Renal cortex interstitium (tissue), 15 donors: ENCODE results near the gene PACSIN2. TPM values are rescaled to one million over a fixed set of nuclear protein-coding genes. Genes with fewer than 3 reads are reported as not detected.
A peak's percentile ranks its signal among the peaks of the same experiment; 100 is the strongest.

Experiments
- DNase-seq, 11 donors: peaks; one replicate each; pipeline ENCODE4 v3.0.0-alpha.2; 2013; ENCODE audit warnings: low read depth in 9 of 11, low spot score in 4 of 11; ENCODE audit errors: extremely low read depth in 1 of 11
- long read RNA-seq, 16 experiments: transcript quantifications; one replicate each; lab custom pipeline, GENCODE V29; 2026
- polyA plus RNA-seq, 3 donors: library from polyadenylated mRNA; unstranded; fragments of 120-200 nt; gene quantifications; one replicate each; pipeline ENCODE4 v1.2.1, GENCODE V29; 2013; ENCODE audit not compliant: insufficient read length in 3 of 3

The PACSIN2 gene
- polyA plus RNA-seq = 10 to 100 TPM; 62.5 to 72.4 (median 69.1) TPM
- long read RNA-seq, donor 1, transcript PACSIN2-201 (11 exons, 3,249 nt) = major isoform, 5 of 5 reads
- long read RNA-seq, donor 1, partial matches to known transcripts = 0 of 5 reads
- long read RNA-seq, donor 1, other reads (novel, unspliced or antisense) = 0 of 5 reads
- long read RNA-seq, donor 2, partial matches to known transcripts = 0 of 2 reads
- long read RNA-seq, donor 2, other reads (novel, unspliced or antisense) = 0 of 2 reads
- long read RNA-seq, donor 3, transcript PACSIN2-201 (11 exons, 3,249 nt) = major isoform, 17 of 17 reads
- long read RNA-seq, donor 3, partial matches to known transcripts = 0 of 17 reads
- long read RNA-seq, donor 3, other reads (novel, unspliced or antisense) = 0 of 17 reads
- long read RNA-seq, donor 4, partial matches to known transcripts = 0 of 3 reads
- long read RNA-seq, donor 4, other reads (novel, unspliced or antisense) = 0 of 3 reads
- long read RNA-seq, donor 5, transcript PACSIN2-201 (11 exons, 3,249 nt) = major isoform, 22 of 46 reads
- long read RNA-seq, donor 5, partial matches to known transcripts = 24 of 46 reads
- long read RNA-seq, donor 5, other reads (novel, unspliced or antisense) = 0 of 46 reads
- long read RNA-seq, donor 6, partial matches to known transcripts = 8 of 11 reads
- long read RNA-seq, donor 6, other reads (novel, unspliced or antisense) = 0 of 11 reads
- long read RNA-seq, donor 7, transcript PACSIN2-201 (11 exons, 3,249 nt) = major isoform, 10 of 42 reads
- long read RNA-seq, donor 7, partial matches to known transcripts = 32 of 42 reads
- long read RNA-seq, donor 7, other reads (novel, unspliced or antisense) = 0 of 42 reads
- long read RNA-seq, donor 8, transcript PACSIN2-201 (11 exons, 3,249 nt) = major isoform, 23 of 44 reads
- long read RNA-seq, donor 8, partial matches to known transcripts = 21 of 44 reads
- long read RNA-seq, donor 8, other reads (novel, unspliced or antisense) = 0 of 44 reads
- long read RNA-seq, donor 9, transcript PACSIN2-201 (11 exons, 3,249 nt) = major isoform, 8 of 13 reads
- long read RNA-seq, donor 9, partial matches to known transcripts = 5 of 13 reads
- long read RNA-seq, donor 9, other reads (novel, unspliced or antisense) = 0 of 13 reads
- long read RNA-seq, donor 10, transcript PACSIN2-201 (11 exons, 3,249 nt) = major isoform, 12 of 22 reads
- long read RNA-seq, donor 10, partial matches to known transcripts = 10 of 22 reads
- long read RNA-seq, donor 10, other reads (novel, unspliced or antisense) = 0 of 22 reads
- long read RNA-seq, donor 11, transcript PACSIN2-201 (11 exons, 3,249 nt) = major isoform, 9 of 14 reads
- long read RNA-seq, donor 11, partial matches to known transcripts = 5 of 14 reads
- long read RNA-seq, donor 11, other reads (novel, unspliced or antisense) = 0 of 14 reads
- long read RNA-seq, donor 12, partial matches to known transcripts = 0 of 4 reads
- long read RNA-seq, donor 12, other reads (novel, unspliced or antisense) = 0 of 4 reads
- long read RNA-seq, donor 13, transcript PACSIN2-201 (11 exons, 3,249 nt) = major isoform, 12 of 18 reads
- long read RNA-seq, donor 13, partial matches to known transcripts = 6 of 18 reads
- long read RNA-seq, donor 13, other reads (novel, unspliced or antisense) = 0 of 18 reads
- long read RNA-seq, donor 14, transcript PACSIN2-201 (11 exons, 3,249 nt) = major isoform, 10 of 10 reads
- long read RNA-seq, donor 14, partial matches to known transcripts = 0 of 10 reads
- long read RNA-seq, donor 14, other reads (novel, unspliced or antisense) = 0 of 10 reads
- long read RNA-seq, donor 15, partial matches to known transcripts = 0 of 4 reads
- long read RNA-seq, donor 15, other reads (novel, unspliced or antisense) = 0 of 4 reads
- long read RNA-seq, donor 16, transcript PACSIN2-201 (11 exons, 3,249 nt) = major isoform, 29 of 72 reads
- long read RNA-seq, donor 16, partial matches to known transcripts = 43 of 72 reads
- long read RNA-seq, donor 16, other reads (novel, unspliced or antisense) = 0 of 72 reads

GRCh38 chr22:43014869-43015676 is at the start of gene PACSIN2:
Gene PACSIN2 (minus strand): TSS chr22:43015149. CDS start chr22:42912080, 103,069 bp downstream.
- DNase-seq = peak; percentile 94 to 99 (median 98)

DNA sequence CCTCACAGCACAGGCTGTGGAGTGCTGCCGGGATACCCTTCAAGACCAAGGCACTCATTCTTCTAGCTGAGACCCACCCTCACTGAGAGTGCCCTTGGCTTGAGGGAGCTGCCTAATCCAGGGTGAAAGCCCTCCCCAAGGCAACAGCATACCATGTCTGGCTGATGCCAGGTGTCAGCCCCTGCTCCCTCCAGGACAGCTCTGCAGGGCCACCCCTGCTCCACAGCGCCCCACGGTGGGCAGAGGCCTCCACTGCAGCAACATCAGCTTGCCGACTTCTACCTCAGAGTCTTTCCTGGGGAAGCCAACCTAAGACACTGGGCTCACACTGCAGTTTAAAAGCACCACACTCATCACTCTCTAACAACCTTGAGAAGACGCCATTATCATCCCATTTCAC is 45.2 kb upstream of the PACSIN2 start:
- no peak for DNase-seq

DNA sequence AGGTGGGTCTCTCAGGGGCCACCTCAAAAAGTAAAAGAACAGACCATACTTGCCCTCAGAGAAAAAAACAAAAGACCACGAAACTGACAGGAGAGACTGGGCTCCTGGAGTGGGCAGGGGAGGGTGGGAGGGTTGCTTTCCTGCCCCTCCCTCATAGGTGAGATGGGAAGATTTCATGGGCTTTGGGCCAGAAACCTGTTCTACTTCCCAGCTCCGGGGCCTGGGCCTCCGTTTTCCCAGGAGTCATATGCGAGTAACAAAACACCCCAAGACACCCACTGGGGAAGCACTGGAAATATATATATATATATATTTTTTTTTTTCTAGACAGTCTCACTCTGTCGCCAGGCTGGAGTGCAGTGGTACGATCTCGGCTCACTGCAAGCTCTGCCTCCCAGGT is 42.7 kb upstream of the PACSIN2 start:
- no peak for DNase-seq

GRCh38 chr22:43053176-43053575 is 38.2 kb upstream of the PACSIN2 start:
- no peak for DNase-seq

DNA sequence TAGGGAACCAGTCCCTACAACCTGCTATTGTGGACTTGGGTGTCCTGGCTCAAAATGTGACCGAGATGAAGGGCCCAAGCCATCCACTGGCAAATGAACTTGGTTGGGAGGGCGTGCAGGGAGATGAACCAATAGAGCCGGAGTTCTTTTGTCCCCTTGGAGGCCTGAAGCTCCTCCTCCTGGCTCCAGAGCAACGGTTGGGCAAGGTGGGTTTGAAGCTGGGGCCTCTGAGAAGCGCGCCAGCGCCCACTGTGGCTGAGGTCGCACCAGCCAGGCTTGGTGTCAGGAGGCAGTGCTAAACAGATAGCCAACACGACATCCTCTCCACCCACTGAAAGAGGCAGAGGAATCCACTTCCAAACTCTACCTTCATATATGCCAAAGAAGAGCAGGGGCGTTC is 36.0 kb upstream of the PACSIN2 start:
- no peak for DNase-seq

DNA sequence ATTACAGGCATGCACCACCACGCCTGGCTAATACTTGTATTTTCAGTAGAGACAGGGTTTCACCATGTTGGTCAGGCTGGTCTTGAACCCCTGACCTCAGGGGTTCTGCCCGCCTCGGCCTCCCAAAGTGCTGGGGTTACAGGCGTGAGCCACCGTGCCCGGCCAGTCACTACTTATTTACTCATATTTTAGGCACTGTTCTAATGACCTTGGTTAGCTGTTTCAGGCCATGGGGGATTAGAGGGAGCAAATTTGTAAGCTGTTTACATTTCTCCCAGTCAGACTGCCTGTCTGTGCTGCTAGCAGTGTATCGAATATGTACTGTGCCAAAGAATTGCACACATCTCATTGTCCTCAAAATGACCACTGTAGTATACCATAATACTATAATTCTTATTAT is 32.7 kb upstream of the PACSIN2 start:
- no peak for DNase-seq

DNA sequence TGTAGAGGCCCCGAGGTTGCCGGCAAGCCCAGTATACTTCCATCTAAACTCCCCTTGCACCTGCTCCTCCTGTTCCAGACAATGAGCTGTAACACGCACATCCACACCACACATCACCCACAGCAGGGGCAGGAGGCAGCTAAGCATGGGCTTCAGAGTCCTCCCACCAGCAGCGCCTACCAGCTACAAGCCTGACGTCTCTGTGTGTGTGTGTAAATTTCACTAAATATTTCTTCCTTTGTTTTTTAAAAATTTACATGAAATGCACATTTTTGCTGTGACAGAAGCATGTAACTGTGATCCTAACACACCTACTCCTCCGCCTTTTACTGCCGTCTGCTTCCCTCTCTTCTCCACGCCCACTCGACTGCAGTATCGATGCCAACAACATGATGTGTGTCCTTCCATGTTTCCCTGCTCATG is 29.4 kb upstream of the PACSIN2 start:
- no peak for DNase-seq

GRCh38 chr22:43042101-43042780 is 27.3 kb upstream of the PACSIN2 start:
- no peak for DNase-seq

- no peak for DNase-seq
These were observed 24.9 kb upstream of the PACSIN2 start for GRCh38 chr22:43039800-43040199.

DNA sequence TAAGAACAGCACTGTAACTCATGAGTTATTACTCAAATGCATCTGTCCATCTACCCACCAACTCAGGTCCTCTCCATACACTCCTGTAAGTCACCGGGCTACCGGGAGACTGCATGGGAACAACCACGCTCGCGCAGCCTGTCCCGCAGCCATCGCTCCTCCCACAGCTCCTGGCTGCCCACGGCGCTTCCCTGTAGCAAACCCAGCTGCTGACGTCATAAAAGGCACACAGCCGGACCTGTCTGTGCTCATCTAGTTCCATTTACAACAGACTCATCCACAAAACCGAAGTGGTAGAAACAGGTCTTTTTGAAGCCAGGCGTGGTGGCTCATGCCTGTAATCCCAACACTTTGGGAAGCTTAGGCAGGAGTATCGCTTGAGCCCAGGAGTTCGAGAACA is 23.4 kb upstream of the PACSIN2 start:
- no peak for DNase-seq

DNA sequence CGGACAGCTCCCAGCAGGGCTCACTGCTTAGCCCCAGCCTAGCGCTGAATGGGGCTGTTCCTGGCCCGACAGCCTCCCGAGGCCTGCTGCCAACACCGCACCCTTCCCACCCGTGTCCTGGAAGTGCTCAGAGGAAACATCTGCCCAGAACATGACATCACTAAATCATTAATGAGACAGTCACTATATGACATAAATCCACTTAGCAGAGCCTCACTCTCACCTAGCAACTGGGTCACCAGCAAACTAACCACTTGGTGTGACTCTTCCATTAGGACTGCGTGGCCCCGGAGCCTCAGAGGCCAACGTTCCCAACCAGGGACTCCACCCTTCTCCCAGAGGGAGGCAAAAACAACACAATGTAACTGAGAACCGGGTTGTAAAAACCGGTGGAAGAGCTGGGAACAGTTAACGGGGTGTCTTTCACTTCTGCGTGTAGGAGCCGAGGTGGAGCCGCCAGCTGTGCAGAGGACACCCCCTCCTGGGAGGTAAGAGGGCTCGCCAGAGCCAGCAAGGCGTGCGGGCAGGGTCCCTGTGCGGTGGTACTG is 21.4 kb upstream of the PACSIN2 start:
- DNase-seq = no peak

DNA sequence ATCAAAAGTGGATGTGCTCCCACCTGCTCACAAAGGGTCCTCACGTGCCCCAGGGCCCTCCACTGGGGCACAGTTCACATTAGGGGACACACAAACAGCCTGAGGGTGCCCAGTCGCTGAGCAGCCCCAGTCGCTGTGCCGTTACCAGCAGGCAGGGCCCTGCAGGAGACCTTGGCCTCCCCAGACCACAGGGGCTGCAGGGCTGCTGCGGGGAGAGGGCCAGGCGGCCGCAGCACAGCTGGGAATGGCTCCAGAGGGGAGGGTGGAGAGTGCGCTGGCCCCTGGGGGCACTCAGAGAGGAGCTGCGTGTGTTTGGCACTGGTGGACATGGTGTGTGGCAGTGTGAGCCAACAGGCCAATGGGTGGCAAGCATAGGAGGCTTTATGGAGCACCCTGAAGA is 20.3 kb upstream of the PACSIN2 start:
- DNase-seq = no peak

DNA sequence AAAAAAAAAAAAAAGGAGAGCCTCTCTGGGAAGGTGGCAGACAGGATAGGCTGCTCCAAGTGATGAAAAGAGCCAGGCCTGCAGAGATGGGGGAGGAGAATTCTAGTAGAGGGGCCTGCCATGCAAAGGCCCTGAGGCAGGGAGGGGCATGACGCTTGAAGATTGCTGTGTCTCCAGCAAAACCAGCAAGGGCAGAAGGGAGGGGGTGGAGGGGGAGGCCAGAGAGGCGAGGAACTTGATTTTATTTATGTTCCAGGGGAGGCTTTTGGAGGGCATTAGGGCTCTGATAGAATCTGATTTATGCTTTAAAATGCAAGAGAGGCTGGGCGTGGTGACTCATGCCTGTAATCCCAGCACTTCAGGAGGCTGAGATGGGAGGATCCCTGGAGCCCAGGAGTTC is 16.7 kb upstream of the PACSIN2 start:
- no peak for DNase-seq

DNA sequence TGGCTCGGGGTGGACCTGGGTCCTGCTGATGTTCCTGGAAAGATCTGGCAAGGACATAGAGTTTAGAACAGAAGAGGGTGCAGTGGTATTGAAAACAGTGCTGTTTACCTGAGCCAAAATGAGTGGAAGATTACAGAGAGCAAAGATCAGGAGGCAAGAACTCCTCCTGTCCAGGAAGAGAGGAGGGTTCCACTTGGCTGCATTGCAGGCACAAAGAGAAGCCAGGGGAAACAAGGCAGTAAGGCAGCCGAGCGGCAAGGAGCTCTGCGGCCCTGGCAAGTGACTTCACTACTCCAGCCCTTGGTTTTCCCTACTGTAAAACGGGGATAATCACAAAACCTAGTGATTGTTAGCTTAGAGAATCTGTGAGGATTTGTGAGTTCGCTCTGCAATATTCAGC is 3.7 kb upstream of the PACSIN2 start:
- DNase-seq = no peak

DNA sequence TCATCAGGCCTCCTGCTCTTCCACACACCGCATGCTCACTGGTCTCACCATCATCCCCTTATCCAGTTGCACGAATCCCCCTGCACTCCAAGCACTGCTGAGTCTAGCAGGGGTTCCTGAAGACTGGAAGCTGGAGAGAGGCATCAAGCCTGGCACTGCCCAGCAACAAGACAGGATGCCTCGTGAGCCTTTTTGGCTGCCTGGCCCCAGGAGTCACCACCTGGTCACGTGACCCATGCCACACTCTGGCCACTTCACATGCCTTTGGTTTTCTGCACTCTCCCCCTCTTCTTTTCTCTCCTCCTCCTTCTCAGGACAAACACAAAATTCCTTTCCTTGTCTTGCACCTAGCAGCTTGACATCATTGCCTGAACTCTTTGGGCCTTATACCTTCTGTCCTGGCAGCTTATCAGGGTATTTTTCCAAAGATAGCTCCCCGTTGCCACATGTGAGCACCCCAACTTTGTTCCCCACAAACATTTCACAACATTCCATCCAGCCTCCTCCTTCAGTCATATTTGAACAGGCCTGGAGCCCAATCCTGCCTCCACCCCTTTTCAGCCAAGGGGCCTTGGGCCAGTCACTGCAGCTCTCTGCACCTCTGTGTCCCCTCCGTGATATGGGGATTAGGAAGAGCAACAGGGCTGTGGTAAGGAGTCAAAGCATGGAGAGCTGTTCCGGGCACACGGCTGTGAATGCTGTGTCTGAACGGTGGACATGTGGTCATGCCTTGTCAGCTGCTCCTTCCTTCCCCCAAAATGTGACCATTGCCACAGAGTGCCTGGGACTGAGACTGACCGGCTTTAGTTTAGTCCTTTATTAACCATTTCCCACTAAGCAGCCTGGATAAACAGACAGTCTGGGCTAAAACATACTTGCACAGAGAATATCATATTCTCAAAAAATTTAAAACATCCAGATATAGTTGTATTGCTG is 2.8 kb upstream of the PACSIN2 start:
- DNase-seq = no peak
